ENCODE measurements around the gene TSTD1. TPM values are rescaled to one million over a fixed set of nuclear protein-coding genes. Genes with fewer than 3 reads are reported as not detected.

The TSTD1 gene
- total RNA-seq, 1 experiment from 2014 or later = 24.8 TPM

GRCh38 chr1:161079436-161080110 is 40.8 kb upstream of the TSTD1 start:
- no peaks in the 10 kb centered on the region for H3K27me3 ChIP-seq (replicated peaks; ENCODE audit: control insufficient read depth, insufficient read depth, low read length)
- intact Hi-C loops (cut with micrococcal nuclease; ENCODE audit: unreplicated experiment) = no loop called here
- DNase-seq = no peak
- Mint-ChIP-seq H3K27ac (ENCODE audit: unreplicated experiment) (no peak overlapping the region), H3K27me3 (ENCODE audit: insufficient read depth, unreplicated experiment) (no peaks in the 10 kb centered on the region), H3K9me3 (ENCODE audit: unreplicated experiment) (no peaks in the 10 kb centered on the region), H3K4me3 (ENCODE audit: unreplicated experiment) (no peak overlapping the region), H3K36me3 (ENCODE audit: insufficient read depth, unreplicated experiment) (peaks cover 7% of the 10 kb centered on the region), H3K4me1 (ENCODE audit: low read depth, unreplicated experiment) (peaks cover 28% of the 10 kb centered on the region)
- no peak for TF ChIP-seq CTCF (IDR thresholded peaks at IDR 0.05; ENCODE audit: insufficient read depth in 1 of 2, low read depth in 1 of 2, low read length in 1 of 2, severe bottlenecking in 1 of 2, unreplicated experiment in 1 of 2)
- no peak overlapping the region for H3K4me3 ChIP-seq (ENCODE audit: low read depth, low read length)
- H3K4me1 ChIP-seq = peaks cover 34% of the 10 kb centered on the region
- CTCF ChIA-PET = interaction anchor here (1.2 kb wide), 1 partner anchor 14 kb away, joined by 6 read pairs; no protein-coding TSS in a partner anchor
- H3K9me3 ChIP-seq = no peaks in the 10 kb centered on the region
- BruUV-seq (replicated peaks) = no TSS peak
- no peaks in the 10 kb centered on the region for H3K36me3 ChIP-seq (ENCODE audit: control insufficient read depth, insufficient read depth, low read length)
- POLR2A ChIA-PET = no interaction called here

- no peaks in the 10 kb centered on the region for H3K27me3 Mint-ChIP-seq (ENCODE audit: insufficient read depth, unreplicated experiment)
- intact Hi-C loops (cut with micrococcal nuclease; ENCODE audit: unreplicated experiment) = no loop called here
- H3K9me3 Mint-ChIP-seq (ENCODE audit: unreplicated experiment) = no peaks in the 10 kb centered on the region
- CTCF ChIA-PET = no interaction called here
- TF ChIP-seq CTCF (IDR thresholded peaks at IDR 0.05; ENCODE audit: insufficient read depth in 1 of 2, low read depth in 1 of 2, low read length in 1 of 2, severe bottlenecking in 1 of 2, unreplicated experiment in 1 of 2) = no peak
- Histone ChIP-seq H3K4me3 (ENCODE audit: low read depth, low read length) (no peak overlapping the region), H3K36me3 (ENCODE audit: control insufficient read depth, insufficient read depth, low read length) (no peaks in the 10 kb centered on the region), H3K27me3 (replicated peaks; ENCODE audit: control insufficient read depth, insufficient read depth, low read length) (no peaks in the 10 kb centered on the region), H3K4me1 (peaks cover 12% of the 10 kb centered on the region), H3K9me3 (no peaks in the 10 kb centered on the region)
- no TSS peak for BruUV-seq (replicated peaks)
- no peak overlapping the region for H3K27ac Mint-ChIP-seq (ENCODE audit: unreplicated experiment)
- peaks cover 14% of the 10 kb centered on the region for H3K4me1 Mint-ChIP-seq (ENCODE audit: low read depth, unreplicated experiment)
- POLR2A ChIA-PET = no interaction called here
- no peak overlapping the region for H3K4me3 Mint-ChIP-seq (ENCODE audit: unreplicated experiment)
- no peak for DNase-seq
- peaks cover 4% of the 10 kb centered on the region for H3K36me3 Mint-ChIP-seq (ENCODE audit: insufficient read depth, unreplicated experiment)
These were observed 38.7 kb upstream of the TSTD1 start for GRCh38 chr1:161077426-161077825.

GRCh38 chr1:161076410-161076809 is 37.6 kb upstream of the TSTD1 start:
- Histone ChIP-seq H3K27me3 (replicated peaks; ENCODE audit: control insufficient read depth, insufficient read depth, low read length) (no peaks in the 10 kb centered on the region), H3K9me3 (no peaks in the 10 kb centered on the region), H3K4me1 (peaks cover 10% of the 10 kb centered on the region; the same call in 1 of the 2 replicates), H3K36me3 (ENCODE audit: control insufficient read depth, insufficient read depth, low read length) (no peaks in the 10 kb centered on the region), H3K4me3 (ENCODE audit: low read depth, low read length) (no peak overlapping the region)
- no peak for DNase-seq
- Mint-ChIP-seq H3K9me3 (ENCODE audit: unreplicated experiment) (no peaks in the 10 kb centered on the region), H3K27me3 (ENCODE audit: insufficient read depth, unreplicated experiment) (no peaks in the 10 kb centered on the region), H3K36me3 (ENCODE audit: insufficient read depth, unreplicated experiment) (peaks cover 4% of the 10 kb centered on the region), H3K4me3 (ENCODE audit: unreplicated experiment) (no peak overlapping the region), H3K27ac (ENCODE audit: unreplicated experiment) (no peak overlapping the region), H3K4me1 (ENCODE audit: low read depth, unreplicated experiment) (peaks cover 18% of the 10 kb centered on the region)
- CTCF ChIA-PET = interaction anchor here (0.5 kb wide), 1 partner anchor 65 kb away, joined by 3 read pairs; no protein-coding TSS in a partner anchor
- no peak for TF ChIP-seq CTCF (IDR thresholded peaks at IDR 0.05; ENCODE audit: insufficient read depth in 1 of 2, low read depth in 1 of 2, low read length in 1 of 2, severe bottlenecking in 1 of 2, unreplicated experiment in 1 of 2)
- POLR2A ChIA-PET = interaction anchor here (0.6 kb wide), 1 partner anchor 56 kb away, joined by 3 read pairs; the partner anchor contains the start of gene F11R
- intact Hi-C loops (cut with micrococcal nuclease; ENCODE audit: unreplicated experiment) = no loop called here
- BruUV-seq (replicated peaks) = no TSS peak

Data from Caco-2 (cell line).